ENCODE data around the gene KCTD13. TPM values are rescaled to one million over a fixed set of nuclear protein-coding genes. Genes with fewer than 3 reads are reported as not detected.
A peak's percentile ranks its signal among the peaks of the same experiment; 100 is the strongest.
"Not testable (repeated sequence)": the region's sequence is repeated elsewhere in the genome, so short reads cannot be mapped to it uniquely, and the experiment has no call there.

Gene KCTD13
- total RNA-seq, 2 experiments from 2014 or later: 40.0 to 43.8 TPM

- TF ChIP-seq CTCF (IDR thresholded peaks at IDR 0.05): no peak
- POLR2A ChIA-PET: no interaction called here
- Mint-ChIP-seq H3K9me3 (no peaks in the 10 kb centered on the region), H3K4me1 (ENCODE audit: low read depth) (peaks cover 4% of the 10 kb centered on the region), H3K4me3 (no peak overlapping the region), H3K27me3 (peaks cover 4% of the 10 kb centered on the region), H3K27ac (no peak overlapping the region), H3K36me3 (ENCODE audit: low read depth) (no peaks in the 10 kb centered on the region)
- no peaks in the 10 kb centered on the region for H3K4me1 ChIP-seq (ENCODE audit: insufficient read depth, low read length)
- H3K27me3 ChIP-seq (ENCODE audit: control insufficient read depth in 1 of 2, insufficient read depth in 2 of 2, low read length in 2 of 2): peaks cover 0 to 3% of the 10 kb centered on the region in 2 experiments
- DNase-seq (no peak), ATAC-seq (ENCODE audit: poor library complexity) (no peak)
- H3K27ac ChIP-seq (ENCODE audit: low read depth in 1 of 2, low read length in 2 of 2): no peak overlapping the region
- CTCF ChIA-PET: no interaction called here
- intact Hi-C loops (cut with DNase I, micrococcal nuclease): no loop called here
- H3K4me3 ChIP-seq (ENCODE audit: low read length): no peak overlapping the region
- no peaks in the 10 kb centered on the region for H3K36me3 ChIP-seq (ENCODE audit: insufficient read depth, low read length)
- H3K9me3 ChIP-seq (ENCODE audit: control insufficient read depth in 1 of 2, insufficient read depth in 1 of 2, low read length in 2 of 2): peaks cover 0 to 4% of the 10 kb centered on the region in 2 experiments
Observed at GRCh38 chr16:29940656-29941055, 14.6 kb upstream of the KCTD13 start.

GRCh38 chr16:29931750-29932149 lies 5.7 kb upstream of the KCTD13 start:
- H3K27me3 Mint-ChIP-seq; H3K27ac Mint-ChIP-seq; POLR2A ChIA-PET; H3K36me3 ChIP-seq (ENCODE audit: insufficient read depth, low read length); H3K4me1 ChIP-seq (ENCODE audit: insufficient read depth, low read length); H3K27me3 ChIP-seq (ENCODE audit: control insufficient read depth in 1 of 2, insufficient read depth in 2 of 2, low read length in 2 of 2); DNase-seq; H3K4me3 ChIP-seq (ENCODE audit: low read length); H3K4me3 Mint-ChIP-seq; ATAC-seq (ENCODE audit: poor library complexity); H3K9me3 ChIP-seq (ENCODE audit: control insufficient read depth in 1 of 2, insufficient read depth in 1 of 2, low read length in 2 of 2); H3K9me3 Mint-ChIP-seq; H3K27ac ChIP-seq (ENCODE audit: low read depth in 1 of 2, low read length in 2 of 2); H3K36me3 Mint-ChIP-seq (ENCODE audit: low read depth); intact Hi-C loops (cut with DNase I, micrococcal nuclease): not testable (repeated sequence)
- H3K4me1 Mint-ChIP-seq (ENCODE audit: low read depth): peaks cover 10% of the 10 kb centered on the region
- CTCF ChIA-PET: interaction anchor here (0.6 kb wide), 1 partner anchor 101 kb away, joined by 3 read pairs; no protein-coding TSS in a partner anchor

- TF ChIP-seq CTCF (IDR thresholded peaks at IDR 0.05): no peak
- Histone ChIP-seq H3K9me3 (ENCODE audit: control insufficient read depth in 1 of 2, insufficient read depth in 1 of 2, low read length in 2 of 2) (no peaks in the 10 kb centered on the region), H3K27me3 (ENCODE audit: control insufficient read depth in 1 of 2, insufficient read depth in 2 of 2, low read length in 2 of 2) (no peaks in the 10 kb centered on the region), H3K27ac (ENCODE audit: low read depth in 1 of 2, low read length in 2 of 2) (no peak overlapping the region), H3K36me3 (ENCODE audit: insufficient read depth, low read length) (peaks cover 9% of the 10 kb centered on the region), H3K4me3 (ENCODE audit: low read length) (no peak overlapping the region), H3K4me1 (ENCODE audit: insufficient read depth, low read length) (peaks cover 30% of the 10 kb centered on the region)
- ChIA-PET CTCF (interaction anchor here (1.2 to 1.8 kb wide), 3 partner anchors 32 to 120 kb away, joined by 3 to 10 read pairs (median 7); partner anchors contain the start of gene TMEM219), POLR2A (interaction anchor here (0.7 to 3.0 kb wide), 14 partner anchors 7 to 227 kb away, joined by 3 to 40 read pairs (median 6); partner anchors contain the start of genes ASPHD1, HIRIP3, INO80E and KIF22)
- ATAC-seq (ENCODE audit: poor library complexity): no peak
- DNase-seq: no peak
- intact Hi-C loops (cut with DNase I, micrococcal nuclease): loop anchor here in 1 of 2 experiments (2.0 kb wide), 1 partner anchor 68 kb away; the partner anchor contains the start of gene HIRIP3
- H3K27me3 Mint-ChIP-seq: no peaks in the 10 kb centered on the region
- no peaks in the 10 kb centered on the region for H3K9me3 Mint-ChIP-seq
- H3K4me1 Mint-ChIP-seq (ENCODE audit: low read depth): peaks cover 37% of the 10 kb centered on the region
- peaks cover 25% of the 10 kb centered on the region for H3K36me3 Mint-ChIP-seq (ENCODE audit: low read depth)
- H3K4me3 Mint-ChIP-seq: peak overlapping the region; percentile 95
- peak overlapping the region; percentile 93 for H3K27ac Mint-ChIP-seq
Observed at GRCh38 chr16:29927070-29927905, 1.3 kb upstream of the KCTD13 start.
